Ovary (tissue), 3 donors: ENCODE results near the gene PPM1A.

ENCODE experiments used
- EP300 ChIP-seq: sonication (generic); formaldehyde crosslinking; IDR thresholded peaks from one replicate; pipeline ENCODE4 v1.6.1; 2017; ENCODE audit warnings: antibody characterized with exemption
- POLR2A ChIP-seq: fragments of 450-650 bp; IDR thresholded peaks from one replicate; pipeline ENCODE4 v1.6.1; 2017; ENCODE audit warnings: antibody characterized with exemption, mild to moderate bottlenecking, moderate library complexity
- TF ChIP-seq, protein P1 (sequence below), 3 donors: fragments of 450-650 bp in 2 of 3; fragments of 200-600 bp in 1 of 3; IDR thresholded peaks; one replicate each; pipeline versions ENCODE4 v1.5.1 to v1.8.0; 2016 to 2022; ENCODE audit warnings: antibody characterized with exemption in 3 of 3, mild to moderate bottlenecking in 1 of 3
- donor health status: DM: no; HTN: no; CAD: no.

DNA sequence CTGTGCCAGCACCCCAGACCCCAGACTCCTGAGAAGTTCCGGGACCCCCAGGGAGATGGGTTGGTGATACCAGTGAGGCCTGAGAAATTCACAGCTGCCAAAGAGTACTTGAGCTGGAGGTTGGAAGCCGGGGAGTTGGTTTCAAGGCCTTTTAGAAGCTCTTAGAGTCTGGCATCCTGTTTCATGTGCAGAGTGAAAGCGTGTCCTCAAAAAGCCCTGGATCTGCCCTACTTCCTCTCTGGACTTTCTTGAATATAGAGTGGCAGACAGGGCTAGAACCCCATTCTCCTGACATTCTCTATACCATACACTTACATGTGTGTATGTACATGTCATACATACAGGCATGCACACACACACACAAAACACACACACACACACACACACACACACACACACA is 31.3 kb upstream of the PPM1A start:
- TF ChIP-seq, protein P1, sequence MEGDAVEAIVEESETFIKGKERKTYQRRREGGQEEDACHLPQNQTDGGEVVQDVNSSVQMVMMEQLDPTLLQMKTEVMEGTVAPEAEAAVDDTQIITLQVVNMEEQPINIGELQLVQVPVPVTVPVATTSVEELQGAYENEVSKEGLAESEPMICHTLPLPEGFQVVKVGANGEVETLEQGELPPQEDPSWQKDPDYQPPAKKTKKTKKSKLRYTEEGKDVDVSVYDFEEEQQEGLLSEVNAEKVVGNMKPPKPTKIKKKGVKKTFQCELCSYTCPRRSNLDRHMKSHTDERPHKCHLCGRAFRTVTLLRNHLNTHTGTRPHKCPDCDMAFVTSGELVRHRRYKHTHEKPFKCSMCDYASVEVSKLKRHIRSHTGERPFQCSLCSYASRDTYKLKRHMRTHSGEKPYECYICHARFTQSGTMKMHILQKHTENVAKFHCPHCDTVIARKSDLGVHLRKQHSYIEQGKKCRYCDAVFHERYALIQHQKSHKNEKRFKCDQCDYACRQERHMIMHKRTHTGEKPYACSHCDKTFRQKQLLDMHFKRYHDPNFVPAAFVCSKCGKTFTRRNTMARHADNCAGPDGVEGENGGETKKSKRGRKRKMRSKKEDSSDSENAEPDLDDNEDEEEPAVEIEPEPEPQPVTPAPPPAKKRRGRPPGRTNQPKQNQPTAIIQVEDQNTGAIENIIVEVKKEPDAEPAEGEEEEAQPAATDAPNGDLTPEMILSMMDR (IDR thresholded peaks at IDR 0.05) = no peak
- no peak for TF ChIP-seq EP300
- TF ChIP-seq POLR2A = no peak
